Astrocyte (in vitro differentiated cells and primary cell): ENCODE data around the gene SHCBP1.
"Not testable (repeated sequence)": the region's sequence is repeated elsewhere in the genome, so short reads cannot be mapped to it uniquely, and the experiment has no call there.

Experiments used
- CTCF ChIP-seq: IDR thresholded peaks from 2 replicates; pipeline ENCODE4 v1.5.1; 2011; ENCODE audit warnings: low read depth, mild to moderate bottlenecking, inconsistent platforms, low read length, moderate library complexity; ENCODE audit not compliant: insufficient read depth
- EZH2 ChIP-seq: IDR thresholded peaks from 2 replicates; pipeline ENCODE4 v1.6.1; 2012; ENCODE audit warnings: mild to moderate bottlenecking, low read length, inconsistent platforms; ENCODE audit not compliant: insufficient read depth

- TF ChIP-seq CTCF, EZH2: not testable (repeated sequence)
Observed at GRCh38 chr16:46626681-46627080, 5.5 kb upstream of the SHCBP1 start.
